ENCODE measurements around the gene ETV4.

ETV4 gene

GRCh38 chr17:43562679-43563599, 16.8 kb upstream of the ETV4 start:
- no peak overlapping the region for H3K9ac ChIP-seq
- no peaks in the 10 kb centered on the region for H4K20me1 ChIP-seq
- H3K36me3 ChIP-seq: no peaks in the 10 kb centered on the region
- no peak overlapping the region for H3K27ac ChIP-seq
- no peaks in the 10 kb centered on the region for H3K9me3 ChIP-seq (replicated peaks in 1 of 11)
- H3K27me3 ChIP-seq: no peaks in the 10 kb centered on the region
- H3K4me2 ChIP-seq: no peak overlapping the region
- peaks cover 0 to 12% (median 6%) of the 10 kb centered on the region in 10 experiments; a peak in 9 of 20 replicates for H3K4me1 ChIP-seq
- TF ChIP-seq Cebpa-rat (IDR thresholded peaks at IDR 0.05): no peak
- H3K4me3 ChIP-seq: no peak overlapping the region

- H3K36me3 ChIP-seq: no peaks in the 10 kb centered on the region
- no peak overlapping the region for H3K9ac ChIP-seq
- H4K20me1 ChIP-seq: no peaks in the 10 kb centered on the region
- TF ChIP-seq Cebpa-rat (IDR thresholded peaks at IDR 0.05): no peak
- H3K4me3 ChIP-seq: no peak overlapping the region
- H3K4me2 ChIP-seq: no peak overlapping the region
- no peaks in the 10 kb centered on the region for H3K9me3 ChIP-seq (replicated peaks in 1 of 11)
- no peak overlapping the region for H3K27ac ChIP-seq
- H3K4me1 ChIP-seq: peaks cover 0 to 23% (median 5%) of the 10 kb centered on the region in 10 experiments; a peak in 10 of 20 replicates
- no peaks in the 10 kb centered on the region for H3K27me3 ChIP-seq
Measured at GRCh38 chr17:43560461-43561427, 14.6 kb upstream of the ETV4 start.

- H3K36me3 ChIP-seq: no peaks in the 10 kb centered on the region
- H3K9me3 ChIP-seq (replicated peaks in 1 of 11): no peaks in the 10 kb centered on the region
- no peak overlapping the region for H3K4me3 ChIP-seq
- TF ChIP-seq Cebpa-rat (IDR thresholded peaks at IDR 0.05): no peak
- no peak overlapping the region for H3K9ac ChIP-seq
- H4K20me1 ChIP-seq: no peaks in the 10 kb centered on the region
- H3K4me2 ChIP-seq: peak overlapping the region in 3 of 11 experiments; percentile 6 to 15 (median 9); a peak in 2 of 22 replicates
- peaks cover 0 to 12% (median 10%) of the 10 kb centered on the region in 11 experiments; a peak in 14 of 22 replicates for H3K27me3 ChIP-seq
- peaks cover 0 to 34% (median 8%) of the 10 kb centered on the region in 10 experiments; a peak in 10 of 20 replicates for H3K4me1 ChIP-seq
- H3K27ac ChIP-seq: no peak overlapping the region
Measured at GRCh38 chr17:43559161-43559816, 13.1 kb upstream of the ETV4 start.

GRCh38 chr17:43558805-43559160, 12.6 kb upstream of the ETV4 start:
- no peaks in the 10 kb centered on the region for H4K20me1 ChIP-seq
- H3K4me1 ChIP-seq: peaks cover 0 to 34% (median 8%) of the 10 kb centered on the region in 10 experiments; a peak in 10 of 20 replicates
- no peak for TF ChIP-seq Cebpa-rat (IDR thresholded peaks at IDR 0.05)
- H3K27ac ChIP-seq: no peak overlapping the region
- H3K4me2 ChIP-seq: peak overlapping the region in 2 of 11 experiments; percentile 6 to 15; a peak in 2 of 22 replicates
- H3K4me3 ChIP-seq: no peak overlapping the region
- H3K9me3 ChIP-seq (replicated peaks in 1 of 11): no peaks in the 10 kb centered on the region
- H3K36me3 ChIP-seq: no peaks in the 10 kb centered on the region
- peaks cover 3 to 17% (median 14%) of the 10 kb centered on the region in 11 experiments; a peak in 15 of 22 replicates for H3K27me3 ChIP-seq
- H3K9ac ChIP-seq: no peak overlapping the region

GRCh38 chr17:43556292-43556691, 10.2 kb upstream of the ETV4 start:
- Histone ChIP-seq H3K36me3 (no peaks in the 10 kb centered on the region), H3K9me3 (replicated peaks in 1 of 11) (no peaks in the 10 kb centered on the region), H3K4me1 (peaks cover 0 to 34% (median 8%) of the 10 kb centered on the region in 10 experiments; a peak in 10 of 20 replicates), H3K4me3 (no peak overlapping the region), H3K27me3 (peaks cover 6 to 22% (median 17%) of the 10 kb centered on the region in 11 experiments; a peak in 15 of 22 replicates), H4K20me1 (no peaks in the 10 kb centered on the region), H3K9ac (no peak overlapping the region), H3K27ac (peak overlapping the region in 2 of 11 experiments; percentile 22 to 32; a peak in 2 of 22 replicates), H3K4me2 (peak overlapping the region in 6 of 11 experiments; percentile 6 to 76 (median 60); a peak in 12 of 22 replicates)
- TF ChIP-seq Cebpa-rat (IDR thresholded peaks at IDR 0.05): no peak

- Histone ChIP-seq H3K27ac (no peak overlapping the region), H3K9ac (no peak overlapping the region), H3K4me3 (no peak overlapping the region), H3K4me2 (peak overlapping the region in 4 of 11 experiments; percentile 19 to 32 (median 26); a peak in 3 of 22 replicates), H3K9me3 (replicated peaks in 1 of 11) (no peaks in the 10 kb centered on the region), H4K20me1 (no peaks in the 10 kb centered on the region), H3K4me1 (peaks cover 0 to 32% (median 8%) of the 10 kb centered on the region in 10 experiments; a peak in 10 of 20 replicates), H3K36me3 (no peaks in the 10 kb centered on the region), H3K27me3 (peaks cover 6 to 22% (median 17%) of the 10 kb centered on the region in 11 experiments; a peak in 15 of 22 replicates)
- TF ChIP-seq Cebpa-rat (IDR thresholded peaks at IDR 0.05): no peak
Measured at GRCh38 chr17:43554857-43555256, 8.7 kb upstream of the ETV4 start.

- H3K9ac ChIP-seq: no peak overlapping the region
- peaks cover 6 to 22% (median 17%) of the 10 kb centered on the region in 11 experiments; a peak in 15 of 22 replicates for H3K27me3 ChIP-seq
Measured at GRCh38 chr17:43553573-43553972, 7.4 kb upstream of the ETV4 start.

GRCh38 chr17:43552229-43552837, 6.2 kb upstream of the ETV4 start:
- H3K4me3 ChIP-seq: no peak overlapping the region
- TF ChIP-seq Cebpa-rat (IDR thresholded peaks at IDR 0.05): no peak
- H3K36me3 ChIP-seq: no peaks in the 10 kb centered on the region
- no peaks in the 10 kb centered on the region for H3K9me3 ChIP-seq (replicated peaks in 1 of 11)
- H3K9ac ChIP-seq: no peak overlapping the region
- peaks cover 0 to 29% (median 8%) of the 10 kb centered on the region in 10 experiments; a peak in 10 of 20 replicates for H3K4me1 ChIP-seq
- H3K4me2 ChIP-seq: no peak overlapping the region
- H3K27me3 ChIP-seq: peaks cover 12 to 30% (median 23%) of the 10 kb centered on the region in 11 experiments; a peak in 20 of 22 replicates
- no peak overlapping the region for H3K27ac ChIP-seq
- no peaks in the 10 kb centered on the region for H4K20me1 ChIP-seq

More at GRCh38 chr17:43553573-43553972, 7.4 kb upstream of the ETV4 start:
- TF ChIP-seq Cebpa-rat (IDR thresholded peaks at IDR 0.05): no peak
- H4K20me1 ChIP-seq: no peaks in the 10 kb centered on the region
- no peak overlapping the region for H3K4me2 ChIP-seq
- no peak overlapping the region for H3K27ac ChIP-seq
- peaks cover 0 to 29% (median 8%) of the 10 kb centered on the region in 10 experiments; a peak in 10 of 20 replicates for H3K4me1 ChIP-seq
- no peaks in the 10 kb centered on the region for H3K36me3 ChIP-seq
- no peak overlapping the region for H3K4me3 ChIP-seq
- no peaks in the 10 kb centered on the region for H3K9me3 ChIP-seq (replicated peaks in 1 of 11)
